ENCODE measurements around the gene EBPL. TPM values are rescaled to one million over a fixed set of nuclear protein-coding genes. Genes with fewer than 3 reads are reported as not detected.

EBPL gene
- total RNA-seq, 3 donors from 2014 or later: 33.6 to 36.8 (median 34.0) TPM

DNA sequence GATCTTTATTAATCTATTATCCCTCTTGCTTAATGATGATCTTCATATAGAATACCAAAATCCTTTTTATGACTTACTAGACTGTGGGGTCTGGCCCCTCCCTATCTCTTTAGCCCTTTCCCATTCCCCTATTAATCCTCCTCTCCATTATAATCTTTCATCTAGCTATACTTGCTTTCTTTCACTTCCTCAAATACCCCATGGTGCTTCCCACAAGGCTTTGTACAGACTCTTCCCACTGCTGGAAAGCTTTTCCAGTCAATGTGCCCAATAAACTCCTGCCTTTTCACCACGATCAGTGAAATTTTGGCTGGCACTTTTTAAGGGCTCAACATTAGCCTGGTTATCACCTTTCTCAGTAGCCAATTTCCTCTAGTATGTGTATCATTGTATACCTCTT, 3.2 kb upstream of the EBPL start:
- Histone ChIP-seq H3K9me3 (no peaks in the 10 kb centered on the region), H3K4me1 (ENCODE audit: low read depth) (peaks cover 13% of the 10 kb centered on the region), H3K4me3 (no peak overlapping the region), H3K36me3 (ENCODE audit: low read depth) (no peaks in the 10 kb centered on the region)
- DNase-seq (no peak), ATAC-seq (no peak)
- no peak for TF ChIP-seq CTCF (IDR thresholded peaks at IDR 0.05)
- intact Hi-C loops (cut with DNase I, micrococcal nuclease): loop anchor here in 1 of 2 donors (10.0 kb wide), 1 partner anchor 100 kb away; the partner anchor contains the start of gene KPNA3

GRCh38 chr13:49693877-49694276, 2.6 kb upstream of the EBPL start:
- Histone ChIP-seq H3K4me1 (ENCODE audit: low read depth) (peaks cover 15% of the 10 kb centered on the region), H3K36me3 (ENCODE audit: low read depth) (no peaks in the 10 kb centered on the region), H3K9me3 (no peaks in the 10 kb centered on the region), H3K4me3 (no peak overlapping the region)
- intact Hi-C loops (cut with DNase I, micrococcal nuclease): loop anchor here in 1 of 2 donors (10.0 kb wide), 1 partner anchor 101 kb away; the partner anchor contains the start of gene KPNA3
- ATAC-seq: no peak
- no peak for DNase-seq
- no peak for TF ChIP-seq CTCF (IDR thresholded peaks at IDR 0.05)

DNA sequence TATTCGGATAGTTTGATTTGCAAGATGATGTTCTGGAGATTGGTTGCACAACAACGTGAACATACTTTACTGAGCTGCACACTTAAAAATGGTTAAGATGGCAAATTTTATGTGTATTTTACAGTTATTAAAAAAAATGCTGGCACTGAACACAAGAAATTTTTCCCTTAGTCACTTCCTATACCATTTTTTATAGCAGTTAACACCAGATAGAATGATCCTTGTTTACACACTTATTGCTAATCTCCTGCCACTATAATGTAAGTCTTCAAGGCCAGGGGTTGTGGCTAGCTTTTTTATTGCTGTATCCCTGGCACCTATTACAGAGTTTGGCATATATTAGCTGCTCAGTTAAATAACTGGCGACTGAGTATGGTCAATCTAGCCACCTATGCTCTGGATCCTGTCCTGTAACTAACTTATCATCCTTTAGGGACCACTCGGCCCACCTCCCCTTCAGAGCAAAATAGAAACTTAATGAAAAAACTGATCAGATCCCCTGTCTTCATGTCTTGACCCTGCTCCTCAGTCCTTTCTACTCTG, 2.0 kb upstream of the EBPL start:
- TF ChIP-seq CTCF (IDR thresholded peaks at IDR 0.05): no peak
- Histone ChIP-seq H3K9me3 (no peaks in the 10 kb centered on the region), H3K4me1 (ENCODE audit: low read depth) (peaks cover 19% of the 10 kb centered on the region), H3K36me3 (ENCODE audit: low read depth) (no peaks in the 10 kb centered on the region), H3K4me3 (no peak overlapping the region)
- no peak for DNase-seq
- intact Hi-C loops (cut with DNase I, micrococcal nuclease): loop anchor here in 1 of 2 donors (10.0 kb wide), 1 partner anchor 102 kb away; the partner anchor contains the start of gene KPNA3
- peak; percentile 24 for ATAC-seq

- peak overlapping the region; percentile 46 for H3K4me3 ChIP-seq
- intact Hi-C loops (cut with DNase I, micrococcal nuclease): loop anchor here in 1 of 2 donors (10.0 kb wide), 1 partner anchor 104 kb away; the partner anchor contains the start of gene KPNA3
- peak; percentile 11 for ATAC-seq
- H3K4me1 ChIP-seq (ENCODE audit: low read depth): peaks cover 19% of the 10 kb centered on the region
- no peaks in the 10 kb centered on the region for H3K9me3 ChIP-seq
- no peak for TF ChIP-seq CTCF (IDR thresholded peaks at IDR 0.05)
- DNase-seq: peak in 1 of 3 donors; percentile 59
- no peaks in the 10 kb centered on the region for H3K36me3 ChIP-seq (ENCODE audit: low read depth)
Observed at GRCh38 chr13:49690133-49690994, 922 bp downstream of the EBPL start.

GRCh38 chr13:49683489-49683888, 7.8 kb downstream of the EBPL start:
- intact Hi-C loops (cut with DNase I, micrococcal nuclease): no loop called here
- Histone ChIP-seq H3K4me1 (ENCODE audit: low read depth) (peaks cover under 1% of the 10 kb centered on the region), H3K9me3 (no peaks in the 10 kb centered on the region), H3K4me3 (no peak overlapping the region), H3K36me3 (ENCODE audit: low read depth) (no peaks in the 10 kb centered on the region)
- DNase-seq: no peak
- no peak for ATAC-seq
- no peak for TF ChIP-seq CTCF (IDR thresholded peaks at IDR 0.05)
